GM20431 (cell line): ENCODE measurements around the gene ELAVL1.

Experiments used
- in situ Hi-C: fragments of 300-500 bp; cut with MseI, MboI; formaldehyde crosslinking; loops from one replicate; pipeline ENCODE4 v1.15.0; 2020; ENCODE audit warnings: low sequenced_read_pairs; ENCODE audit not compliant: unreplicated experiment

The ELAVL1 gene

DNA sequence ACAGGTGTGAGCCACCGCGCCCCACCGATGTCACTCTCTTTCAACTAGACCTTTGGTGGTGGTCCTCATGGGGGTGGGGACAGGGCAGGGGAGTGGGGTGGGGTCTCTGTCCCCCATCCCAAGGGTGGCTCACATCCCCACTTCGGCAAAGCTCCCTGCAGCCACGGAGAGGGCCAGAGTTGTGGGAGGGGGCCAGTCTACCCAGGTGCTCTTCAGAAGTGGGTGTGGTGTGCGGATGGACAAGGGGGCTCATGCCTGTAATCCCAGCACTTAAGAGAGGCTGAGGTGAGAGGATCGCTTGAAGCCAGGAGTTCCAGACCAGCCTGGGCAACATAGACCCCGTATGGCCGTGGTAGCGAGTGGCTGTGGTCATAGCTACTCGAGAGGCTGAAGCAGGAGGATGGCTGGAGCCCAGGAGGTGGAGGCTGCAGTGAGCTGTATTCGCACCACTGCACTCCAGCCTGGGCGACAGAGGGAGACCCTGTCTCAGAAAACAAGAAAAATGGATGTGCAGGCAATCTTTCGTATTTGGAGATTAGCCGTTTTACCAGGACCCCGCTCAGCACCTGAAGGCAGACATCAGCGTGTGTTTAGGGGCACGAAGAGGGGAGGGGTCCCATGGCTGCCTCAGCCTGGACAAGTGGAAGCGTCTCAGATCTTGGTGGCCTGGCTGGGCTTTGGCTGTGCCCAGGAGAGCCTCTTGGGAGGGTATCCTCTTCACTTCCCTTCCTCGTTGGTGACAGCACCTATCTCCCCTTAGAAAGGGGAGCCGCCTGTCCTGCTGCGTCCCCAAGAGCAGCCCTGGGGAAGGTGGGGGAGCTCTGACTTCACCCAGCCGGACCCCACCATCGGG is 90.0 kb downstream of the ELAVL1 start:
- in situ Hi-C loops, result no loop called here

DNA sequence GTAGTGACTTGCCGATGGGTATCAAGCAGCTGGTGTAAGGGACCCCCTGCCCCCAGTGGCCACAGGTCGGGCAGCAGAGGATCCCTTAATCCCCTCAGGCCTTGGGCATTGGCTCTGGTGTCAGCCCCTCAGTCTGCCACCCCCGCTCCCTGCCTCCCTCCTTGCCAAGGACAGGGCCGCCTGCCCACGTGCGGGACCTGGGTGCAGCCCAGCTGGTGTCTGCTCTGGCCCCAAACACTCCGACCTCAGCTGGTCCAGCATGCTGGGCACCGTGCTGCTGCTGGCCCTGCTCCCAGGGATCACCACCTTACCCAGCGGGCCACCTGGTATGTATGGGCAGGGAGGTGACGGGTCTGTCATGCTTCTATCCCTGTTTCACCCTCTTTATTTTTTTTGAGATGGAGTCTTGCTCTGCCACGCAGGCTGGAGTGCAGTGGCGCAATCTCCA is 90.8 kb downstream of the ELAVL1 start, which contains the start of gene TGFBR3L:
Gene TGFBR3L (plus strand): TSS at position 233 of the 448 bp plus-strand sequence.
- in situ Hi-C loops, result no loop called here

DNA sequence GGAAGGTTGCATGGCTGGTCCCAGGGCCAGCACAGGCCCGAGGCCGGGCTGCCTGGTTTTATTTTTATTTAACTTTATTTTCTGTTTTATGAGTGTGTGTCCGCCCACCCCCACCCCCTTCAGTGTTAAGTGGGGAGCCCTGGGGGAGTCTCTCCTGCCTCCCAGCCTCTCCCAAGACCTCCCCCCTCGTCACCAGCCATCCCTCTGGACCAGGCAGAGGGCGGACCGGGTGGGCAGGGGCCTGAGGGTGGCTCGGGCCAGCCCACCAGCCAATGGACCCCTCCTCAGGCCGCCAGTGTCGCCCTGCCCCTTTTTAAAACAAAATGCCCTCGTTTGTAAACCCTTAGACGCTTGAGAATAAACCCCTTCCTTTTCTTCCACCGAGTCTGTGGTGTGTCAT is 91.3 kb downstream of the ELAVL1 start:
- in situ Hi-C loops, result no loop called here

- in situ Hi-C loops, result no loop called here
These were observed 91.8 kb downstream of the ELAVL1 start for GRCh38 chr19:7913652-7914051.

- in situ Hi-C loops, result no loop called here
These were observed 92.5 kb downstream of the ELAVL1 start for GRCh38 chr19:7912697-7913564.

- in situ Hi-C loops, result no loop called here
These were observed 93.2 kb downstream of the ELAVL1 start for GRCh38 chr19:7912144-7912696.

GRCh38 chr19:7911508-7912143 is 93.8 kb downstream of the ELAVL1 start:
- in situ Hi-C loops, result no loop called here

DNA sequence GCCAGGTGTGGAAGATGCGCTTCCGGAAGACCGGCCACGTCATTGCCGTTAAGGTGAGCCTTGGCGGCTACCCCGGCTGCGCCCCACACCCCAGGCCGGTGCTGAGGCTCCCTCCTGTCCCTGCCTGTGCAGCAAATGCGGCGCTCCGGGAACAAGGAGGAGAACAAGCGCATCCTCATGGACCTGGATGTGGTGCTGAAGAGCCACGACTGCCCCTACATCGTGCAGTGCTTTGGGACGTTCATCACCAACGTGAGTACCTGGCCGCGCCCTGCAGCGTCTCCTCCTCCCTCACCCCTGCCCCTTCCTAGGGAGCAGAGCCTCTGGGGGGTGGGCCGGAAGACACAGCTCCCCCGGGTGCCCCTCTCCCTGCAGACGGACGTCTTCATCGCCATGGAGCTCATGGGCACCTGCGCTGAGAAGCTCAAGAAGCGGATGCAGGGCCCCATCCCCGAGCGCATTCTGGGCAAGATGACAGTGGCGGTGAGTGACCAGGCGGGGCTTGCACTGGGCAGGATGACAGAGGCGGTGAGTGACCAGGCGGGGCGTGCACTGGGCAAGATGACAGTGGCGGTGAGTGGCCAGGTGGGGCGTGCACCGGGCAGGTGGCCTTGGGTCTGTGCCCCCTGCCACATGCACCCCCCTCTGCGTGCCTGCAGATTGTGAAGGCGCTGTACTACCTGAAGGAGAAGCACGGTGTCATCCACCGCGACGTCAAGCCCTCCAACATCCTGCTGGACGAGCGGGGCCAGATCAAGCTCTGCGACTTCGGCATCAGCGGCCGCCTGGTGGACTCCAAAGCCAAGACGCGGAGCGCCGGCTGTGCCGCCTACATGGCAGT is 94.9 kb downstream of the ELAVL1 start:
- in situ Hi-C loops, result no loop called here

DNA sequence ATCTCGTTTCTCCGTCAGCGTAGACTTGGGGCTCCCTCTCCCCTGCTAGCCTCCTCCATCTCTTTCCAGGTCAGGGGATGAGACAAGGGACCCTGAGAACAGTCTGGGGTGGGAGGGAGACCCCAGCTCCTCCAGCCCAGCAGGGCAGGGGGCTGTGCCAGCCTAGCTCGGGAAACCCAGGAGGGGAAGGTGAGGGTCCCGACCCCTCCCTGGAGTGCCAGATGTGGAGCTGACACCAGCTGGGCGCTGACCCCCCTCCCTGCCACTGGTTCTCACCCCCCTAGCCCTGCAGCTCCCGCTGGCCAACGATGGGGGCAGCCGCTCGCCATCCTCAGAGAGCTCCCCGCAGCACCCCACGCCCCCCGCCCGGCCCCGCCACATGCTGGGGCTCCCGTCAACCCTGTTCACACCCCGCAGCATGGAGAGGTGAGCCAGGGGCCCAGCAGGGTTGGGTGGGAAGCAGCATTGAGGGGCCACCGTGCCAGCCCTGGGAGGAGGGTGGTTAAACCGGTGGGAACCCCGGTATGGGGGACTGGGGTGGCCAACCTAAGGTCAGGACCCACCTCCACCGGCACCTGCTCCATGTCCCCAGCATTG is 95.9 kb downstream of the ELAVL1 start:
- in situ Hi-C loops, result no loop called here

GRCh38 chr19:7908742-7909461 is 96.5 kb downstream of the ELAVL1 start:
- in situ Hi-C loops, result no loop called here
